ENCODE measurements around the gene DIP2C.
A peak's percentile ranks its signal among the peaks of the same experiment; 100 is the strongest.
"Not testable (repeated sequence)": the region's sequence is repeated elsewhere in the genome, so short reads cannot be mapped to it uniquely, and the experiment has no call there.

DIP2C gene

GRCh38 chr10:338171-339037 lies 351.1 kb downstream of the DIP2C start:
- DNase-seq, result no peak

DNA sequence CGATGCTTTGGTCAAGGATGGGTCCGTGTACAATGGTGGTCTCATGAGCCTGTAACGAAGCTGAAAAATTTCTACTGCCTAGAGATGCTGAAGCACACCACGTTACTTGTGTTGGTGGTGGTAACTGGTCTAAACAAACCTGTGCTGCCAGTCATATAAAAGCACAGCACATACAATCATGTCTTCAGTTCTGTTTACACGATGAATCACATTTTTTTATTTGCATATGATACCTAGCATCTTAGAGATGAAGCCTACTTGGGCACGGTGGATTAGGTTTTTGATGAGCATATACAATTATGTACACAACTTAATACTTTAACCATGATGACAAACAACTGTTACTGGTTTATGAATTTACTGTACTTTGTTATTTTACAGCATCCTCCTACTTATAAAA lies 353.2 kb downstream of the DIP2C start:
- no peak for DNase-seq

GRCh38 chr10:335151-335800 lies 354.2 kb downstream of the DIP2C start:
- no peak for DNase-seq

GRCh38 chr10:331186-331585 lies 358.3 kb downstream of the DIP2C start:
- DNase-seq, result no peak

DNA sequence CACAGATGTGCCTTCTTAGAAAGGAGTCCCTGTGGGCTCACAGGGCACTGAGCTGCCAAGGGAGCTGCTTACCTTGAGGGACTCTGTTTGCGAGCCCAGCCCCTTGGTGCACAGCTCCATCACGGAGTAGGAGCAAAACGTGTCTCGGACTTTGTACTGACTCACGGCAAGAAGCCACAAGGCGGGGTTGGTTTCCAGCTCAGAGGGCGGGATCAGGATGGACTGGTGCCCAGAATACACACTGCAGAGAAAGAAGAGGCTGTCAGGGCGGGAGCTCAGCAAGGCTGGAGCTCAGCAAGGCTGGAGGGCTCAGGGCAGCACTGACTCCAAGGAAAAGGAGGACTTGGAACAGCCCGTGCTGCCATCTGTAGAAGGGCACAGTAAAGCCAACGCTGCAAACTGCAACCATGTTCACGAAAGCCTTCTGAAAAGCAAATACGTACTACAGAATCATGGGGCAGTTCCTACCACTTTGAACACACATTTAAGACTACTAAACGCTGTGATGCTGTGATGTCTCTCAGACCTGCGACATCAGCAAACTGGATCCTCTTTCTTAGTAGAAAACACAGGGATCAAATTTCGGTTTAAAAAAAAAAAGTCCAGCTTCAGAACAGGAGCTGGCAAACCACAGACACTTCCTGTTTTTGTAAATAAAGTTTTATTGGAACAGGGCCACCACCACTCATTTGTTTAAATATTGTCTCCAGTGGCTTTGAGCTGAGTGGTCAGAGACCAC lies 359.9 kb downstream of the DIP2C start:
- peak; percentile 43 for DNase-seq

DNA sequence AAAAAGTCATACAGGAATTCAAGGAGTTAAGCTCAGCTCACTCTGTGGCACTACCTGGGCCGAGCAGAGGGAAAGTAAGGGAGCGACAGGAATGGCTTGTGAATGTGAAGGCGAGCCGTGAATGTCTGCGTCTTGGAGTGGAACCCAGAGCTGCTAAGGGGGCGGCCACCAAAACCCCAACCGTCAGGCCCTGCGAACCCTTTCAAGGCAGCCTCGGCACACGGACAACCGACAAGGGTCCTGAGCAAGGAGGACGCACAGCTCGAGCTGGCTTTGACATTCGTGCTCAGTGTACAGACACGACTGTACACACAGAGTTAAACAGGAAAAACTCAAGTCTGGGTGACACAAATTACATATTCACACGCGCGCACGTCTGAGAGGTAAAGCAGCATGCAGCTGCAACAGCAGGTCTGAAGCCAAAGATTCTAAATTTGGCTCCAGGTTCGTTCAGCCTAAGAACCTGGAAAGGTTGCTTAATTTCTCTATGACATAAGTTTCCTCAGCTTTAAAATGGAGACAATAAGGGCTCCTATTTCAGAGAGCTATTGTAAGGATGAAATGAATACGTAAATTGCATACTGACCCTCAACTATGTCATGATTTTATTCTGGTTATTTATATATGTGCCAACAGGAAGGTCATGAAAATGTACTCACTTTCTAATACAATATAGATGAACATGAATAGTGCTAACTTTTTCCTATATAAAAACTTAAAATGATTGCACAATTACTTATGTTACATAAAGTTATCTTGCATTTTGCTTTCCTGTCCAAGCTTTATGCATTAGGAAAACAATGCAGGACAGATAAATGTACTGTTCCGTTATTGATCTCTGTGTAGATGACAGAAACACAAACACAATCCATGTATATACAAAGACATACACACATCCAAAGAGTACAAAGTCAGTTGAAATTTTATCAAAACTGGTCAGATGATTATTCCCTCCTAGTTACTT lies 361.3 kb downstream of the DIP2C start:
- DNase-seq, result no peak

GRCh38 chr10:326894-327635 lies 362.4 kb downstream of the DIP2C start:
- DNase-seq, result no peak

- no peak for DNase-seq
These were observed 363.1 kb downstream of the DIP2C start for GRCh38 chr10:326350-326749.

GRCh38 chr10:325282-325681 lies 364.2 kb downstream of the DIP2C start:
- no peak for DNase-seq

GRCh38 chr10:324593-324992 lies 364.9 kb downstream of the DIP2C start:
- DNase-seq, result no peak

DNA sequence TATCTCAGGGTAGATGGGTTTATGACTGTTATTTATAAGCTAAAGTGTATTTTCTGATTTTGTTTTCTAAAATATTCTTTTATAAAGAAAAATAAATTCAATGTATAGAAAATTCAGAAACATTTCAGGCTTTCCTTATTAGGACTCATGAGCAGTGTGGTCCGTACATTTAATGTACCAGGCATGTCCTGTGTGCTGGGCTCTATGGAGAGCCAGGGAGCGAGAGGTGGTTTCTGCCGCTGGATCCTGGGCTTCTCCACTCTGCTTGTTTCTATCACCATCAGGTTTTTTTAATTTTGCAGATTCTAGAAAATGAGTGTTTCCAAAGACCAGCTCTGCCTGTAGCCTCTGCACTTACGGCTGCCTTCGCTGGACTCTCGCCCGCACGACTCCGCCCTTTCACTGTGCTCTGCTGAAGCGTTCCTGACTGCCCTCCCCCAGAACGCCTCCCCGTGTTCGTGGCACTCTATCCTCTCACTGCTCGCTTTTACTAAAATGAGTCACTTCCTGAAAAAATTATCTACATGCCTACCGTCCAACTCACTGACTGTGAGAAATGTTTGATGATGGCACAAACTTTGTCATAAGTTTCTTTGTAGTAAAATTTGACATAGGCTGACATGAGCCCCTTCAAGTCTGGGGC lies 365.7 kb downstream of the DIP2C start:
- peak; percentile 54 for DNase-seq

- not testable (repeated sequence) for DNase-seq
These were observed 366.4 kb downstream of the DIP2C start for GRCh38 chr10:323046-323445.

DNA sequence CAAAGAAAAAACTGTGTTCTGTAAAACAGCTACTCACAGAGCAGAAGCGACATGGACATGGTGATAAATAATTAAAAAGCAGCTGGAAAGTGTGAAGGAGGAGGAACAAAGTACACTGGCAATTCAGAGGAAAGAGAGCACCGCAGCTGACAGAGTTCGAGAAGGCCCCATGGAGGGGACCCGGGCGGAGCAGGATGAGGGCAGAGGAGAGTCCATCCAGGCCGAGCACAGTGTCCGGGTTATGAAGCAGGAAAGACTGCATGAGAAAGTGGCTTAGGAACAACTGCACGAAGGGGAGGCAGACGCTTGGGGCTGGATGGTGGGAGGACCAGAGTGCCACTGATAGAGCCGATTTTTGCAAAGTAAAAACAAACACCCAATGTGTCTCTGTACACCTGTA lies 368.7 kb downstream of the DIP2C start:
- no peak for DNase-seq

DNA sequence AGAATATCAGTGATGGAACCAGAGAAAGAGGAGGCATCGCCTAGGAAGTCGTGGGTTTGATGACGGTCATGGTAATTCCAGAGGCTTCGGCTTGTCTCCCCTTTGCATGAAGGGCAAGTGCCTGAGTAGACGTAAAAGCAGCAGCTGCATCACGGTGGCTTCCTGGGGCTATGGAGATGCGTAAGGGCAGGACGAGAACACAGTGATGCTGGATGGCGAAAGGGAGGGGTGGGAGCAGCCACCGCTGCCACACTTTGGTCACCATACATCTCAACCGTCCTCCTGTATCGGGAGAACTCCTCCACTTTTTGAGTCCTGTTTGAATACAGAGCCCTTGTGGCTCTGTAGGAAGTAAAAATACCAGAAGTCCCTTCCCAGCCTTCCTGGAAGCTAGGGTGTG lies 371.5 kb downstream of the DIP2C start:
- DNase-seq, result no peak

DNA sequence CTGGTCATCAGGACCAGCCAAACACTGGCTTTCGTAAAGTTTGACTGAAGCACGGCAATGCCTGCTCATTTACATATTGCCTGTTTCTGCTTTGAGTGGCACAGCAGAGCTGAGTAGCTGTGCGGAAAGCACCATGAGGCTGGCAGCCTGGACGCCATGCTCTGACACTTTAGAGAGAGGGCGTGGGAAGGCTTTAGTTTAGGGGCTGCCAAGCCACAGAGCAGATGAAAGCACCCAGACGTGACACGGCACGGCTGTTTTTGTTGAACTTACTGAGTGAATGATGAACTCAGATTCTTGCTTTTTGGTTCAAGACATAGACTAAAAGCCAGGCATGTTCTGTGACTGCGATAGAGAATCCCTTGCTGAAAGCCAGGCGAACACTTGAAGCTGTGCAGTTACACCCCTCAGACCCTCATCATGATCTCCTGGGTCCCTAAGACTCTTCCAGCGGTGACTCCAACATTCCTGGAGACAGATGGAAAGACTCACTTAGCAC lies 372.1 kb downstream of the DIP2C start:
- no peak for DNase-seq

GRCh38 chr10:316390-316789 lies 373.1 kb downstream of the DIP2C start:
- no peak for DNase-seq

DNA sequence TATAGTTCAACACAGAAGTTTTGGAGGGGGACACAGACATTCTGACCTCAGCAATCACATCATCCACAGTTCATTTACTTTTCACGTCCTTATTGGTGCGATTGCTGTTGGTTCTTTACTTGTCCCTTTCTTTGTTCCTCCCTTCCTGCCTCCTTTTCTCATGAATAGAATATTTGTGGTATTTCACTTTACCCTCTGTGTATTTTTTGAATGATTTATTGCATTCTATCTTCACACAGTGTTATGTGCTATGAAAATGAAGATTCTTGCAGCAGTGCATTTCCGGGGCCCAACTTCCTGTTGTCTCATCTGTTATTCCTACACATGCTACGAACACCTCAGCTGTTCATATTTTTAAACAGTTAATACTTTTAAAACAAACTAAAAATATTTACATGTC lies 374.6 kb downstream of the DIP2C start:
- DNase-seq, result no peak

DNA sequence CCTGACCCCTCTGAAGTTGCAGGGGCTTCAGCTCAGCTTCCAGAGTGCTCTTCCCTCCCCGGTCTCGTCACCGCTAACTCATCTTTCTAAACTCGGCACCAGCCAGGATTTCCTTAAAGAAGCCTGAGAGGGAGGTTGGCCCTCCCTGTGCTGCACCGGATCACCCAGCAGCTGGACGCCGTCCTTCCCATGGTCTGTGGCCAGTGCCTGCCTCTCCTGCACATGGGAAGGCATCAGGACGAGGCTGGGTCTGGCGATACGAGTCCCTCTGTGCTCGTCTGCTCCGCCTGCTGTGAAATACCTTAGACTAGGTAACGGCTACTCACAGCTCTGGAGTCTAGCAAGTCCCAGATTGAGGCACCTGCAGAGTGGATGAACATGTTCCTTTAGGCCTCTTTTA lies 375.1 kb downstream of the DIP2C start:
- no peak for DNase-seq

GRCh38 chr10:311901-312665 lies 377.4 kb downstream of the DIP2C start:
- DNase-seq, result no peak

DNA sequence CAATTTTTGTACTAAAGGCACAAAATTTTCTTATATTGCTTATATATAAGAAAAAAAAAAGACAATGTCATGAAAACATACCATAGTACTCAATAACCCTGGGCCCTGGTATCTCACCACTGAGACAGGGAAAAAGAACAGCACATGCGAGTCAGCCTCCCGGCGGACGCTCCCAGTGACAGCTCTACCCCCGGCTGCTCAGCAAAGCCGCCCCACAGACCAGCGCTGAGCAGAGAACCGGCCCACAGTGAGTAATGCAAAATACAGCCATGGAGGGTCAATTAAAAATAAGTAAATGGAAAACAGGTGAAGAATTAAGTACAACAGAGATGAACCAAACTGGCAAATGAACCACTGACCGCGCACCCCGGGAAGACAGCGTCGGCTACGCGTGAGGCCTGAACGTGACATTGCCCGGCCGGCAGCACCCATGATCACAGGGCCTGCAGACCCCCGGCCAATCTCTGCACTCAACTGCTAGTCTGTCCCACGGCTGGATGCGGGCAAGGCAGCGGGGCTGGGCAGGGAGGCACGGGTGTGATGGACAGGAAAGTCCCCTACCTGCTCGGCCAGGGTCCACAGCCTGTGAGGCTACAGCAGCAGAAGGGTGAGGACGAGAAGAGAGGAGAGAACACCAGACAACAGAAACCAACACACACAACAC lies 378.4 kb downstream of the DIP2C start:
- no peak for DNase-seq

Measured in stimulated activated CD8-positive, alpha-beta memory T cell treated with anti-CD3 and anti-CD28 coated beads, Interleukin-4, amount 100 ng/mL, for 48 hours (primary cell).